ENCODE measurements around the gene DBP.
A peak's percentile ranks its signal among the peaks of the same experiment; 100 is the strongest.

- TF ChIP-seq CTCF (IDR thresholded peaks at IDR 0.05), result peak; percentile 83 to 92 (median 89)
- no peak for TF ChIP-seq POLR2A (IDR thresholded peaks at IDR 0.05)
Observed at GRCh38 chr19:48674921-48675824, 38.0 kb upstream of the DBP start.
